NCI-H446 treated with DMSO at 0.1 percent for 48 hours (cell line): ENCODE results near the gene ZMYND15.

Source experiments
- DNase-seq: peaks from one replicate; lab custom pipeline; 2025; lab: John Stamatoyannopoulos, UW

The ZMYND15 gene

GRCh38 chr17:4786106-4786511 lies 46.5 kb downstream of the ZMYND15 start, which contains the start of gene VMO1:
TSS of gene VMO1 (minus strand) at chr17:4786364. CDS start at chr17:4786352, 12 bp downstream.
- DNase-seq = no peak

- no peak for DNase-seq
These were observed 46.9 kb downstream of the ZMYND15 start for GRCh38 chr17:4786516-4786915.

- no peak for DNase-seq
These were observed 48.6 kb downstream of the ZMYND15 start for GRCh38 chr17:4788159-4788806.

- DNase-seq = no peak
These were observed 49.4 kb downstream of the ZMYND15 start, which contains the start of gene GLTPD2 for GRCh38 chr17:4788807-4789700. TSS of gene GLTPD2 (plus strand) at chr17:4788964. CDS start at chr17:4789012, 48 bp downstream.

GRCh38 chr17:4789701-4789950 lies 50.0 kb downstream of the ZMYND15 start:
- DNase-seq = no peak

- peak; percentile 70 for DNase-seq
These were observed 50.5 kb downstream of the ZMYND15 start for GRCh38 chr17:4789951-4790704.

- no peak for DNase-seq
These were observed 51.1 kb downstream of the ZMYND15 start for GRCh38 chr17:4790705-4791088.

GRCh38 chr17:4795168-4795567 lies 55.5 kb downstream of the ZMYND15 start:
- DNase-seq = no peak
